Lower leg skin (tissue), 4 donors: ENCODE results near the gene MLH1. TPM values are rescaled to one million over a fixed set of nuclear protein-coding genes. Genes with fewer than 3 reads are reported as not detected.

Experiments used
- DNase-seq, 2 donors: peaks; one replicate each; pipeline ENCODE4 v3.0.0-alpha.2; 2019; ENCODE audit warnings: low spot score in 2 of 2
- H3K4me3 ChIP-seq: fragments of 200-600 bp; sonication (generic); 2 replicates; pipeline ENCODE4 v1.5.1; 2017; ENCODE audit warnings: mild to moderate bottlenecking, low read depth; ENCODE audit not compliant: poor library complexity, severe bottlenecking
- CTCF ChIP-seq, 3 donors: fragments of 450-650 bp; IDR thresholded peaks; one replicate each; pipeline ENCODE4 v1.5.1; 2016; ENCODE audit warnings: antibody characterized with exemption in 3 of 3, mild to moderate bottlenecking in 3 of 3, moderate library complexity in 2 of 3
- POLR2A ChIP-seq, 2 donors: fragments of 450-650 bp; IDR thresholded peaks; one replicate each; pipeline ENCODE4 v1.6.1; 2016 to 2017; ENCODE audit warnings: antibody characterized with exemption in 2 of 2, mild to moderate bottlenecking in 1 of 2, moderate library complexity in 1 of 2
- WGBS, 2 donors: methylation state at CpG; one replicate each; pipeline ENCODE4 v1.1.5; 2018; 5-methylcytosine and 5-hydroxymethylcytosine counted together
- intact Hi-C: fragments of 100-400 bp; cut with DNase I; formaldehyde crosslinking; loops from one replicate; pipeline ENCODE4 v1.15.0; 2023; ENCODE audit warnings: low total_unique reads
- total RNA-seq, 4 donors: library from RNA; depleted of rRNA; stranded (reverse); fragments of >200 nt; gene quantifications; one replicate each; pipeline ENCODE4 v1.1.0, GENCODE V29; 2016

MLH1 gene
- total RNA-seq, 4 donors from 2014 or later, result 16.6 to 26.5 (median 20.8) TPM

GRCh38 chr3:37025561-37026335 is 32.4 kb downstream of the MLH1 start:
- TF ChIP-seq CTCF (IDR thresholded peaks at IDR 0.05) (no peak), POLR2A (IDR thresholded peaks at IDR 0.05) (no peak)
- WGBS, 2 donors, result 93 to 95% methylated on average over 3 of the region's 3 CpGs
- no peak overlapping the region for H3K4me3 ChIP-seq
- intact Hi-C loops, result no loop called here
- DNase-seq, result no peak

GRCh38 chr3:37026851-37027250 is 33.5 kb downstream of the MLH1 start:
- intact Hi-C loops, result no loop called here
- 70 to 88% methylated on average over 5 of the region's 5 CpGs for WGBS, 2 donors
- no peak overlapping the region for H3K4me3 ChIP-seq
- TF ChIP-seq CTCF (IDR thresholded peaks at IDR 0.05), result no peak
- no peak for TF ChIP-seq POLR2A (IDR thresholded peaks at IDR 0.05)
- DNase-seq, result no peak

- DNase-seq, result no peak
- H3K4me3 ChIP-seq, result no peak overlapping the region
- WGBS, 2 donors, result 53 to 94% methylated on average over 1 of the region's 1 CpG
- no peak for TF ChIP-seq CTCF (IDR thresholded peaks at IDR 0.05)
- intact Hi-C loops, result no loop called here
Measured at GRCh38 chr3:37028329-37028728, 35.0 kb downstream of the MLH1 start.

- H3K4me3 ChIP-seq, result no peak overlapping the region
- DNase-seq, result no peak
- TF ChIP-seq CTCF (IDR thresholded peaks at IDR 0.05) (no peak), POLR2A (IDR thresholded peaks at IDR 0.05) (no peak)
- intact Hi-C loops, result no loop called here
- WGBS, 2 donors, result 84 to 86% methylated on average over 1 of the region's 1 CpG
Measured at GRCh38 chr3:37029111-37029510, 35.8 kb downstream of the MLH1 start.

GRCh38 chr3:37029516-37030163 is 36.3 kb downstream of the MLH1 start:
- TF ChIP-seq CTCF (IDR thresholded peaks at IDR 0.05), result no peak
- no peak for TF ChIP-seq POLR2A (IDR thresholded peaks at IDR 0.05)
- DNase-seq, result no peak
- H3K4me3 ChIP-seq, result no peak overlapping the region
- intact Hi-C loops, result no loop called here
